HEK293 (cell line): ENCODE measurements around the gene UBAC2.

Experiments used
- CTCF ChIA-PET: fragments of 350-600 bp; formaldehyde crosslinking; extraction: SDS; loops from one replicate; lab custom pipeline; 2021; ENCODE audit warnings: antibody characterized with exemption; lab: Yijun Ruan, JAX
- POLR2A ChIA-PET: fragments of 300-600 bp; formaldehyde crosslinking; extraction: SDS; loops from one replicate; lab custom pipeline; 2020; ENCODE audit warnings: antibody characterized with exemption, inconsistent platforms; lab: Yijun Ruan, JAX
- H3K27ac ChIP-seq: fragments of 200-500 bp; sonication (Bioruptor generic); 2 replicates; pipeline ENCODE4 v1.5.1; 2014; ENCODE audit warnings: low read depth, low read length, control low read depth, inconsistent platforms; ENCODE audit errors: extremely low read depth
- H3K36me3 ChIP-seq, 2 experiments: fragments of 200-500 bp in 1 of 2; sonication (Bioruptor generic) in 1 of 2; 1 replicate in 1 of 2; 2 replicates in 1 of 2; pipeline ENCODE4 v1.5.1; 2014 to 2017; ENCODE audit warnings: inconsistent platforms in 2 of 2, low read length in 2 of 2; ENCODE audit not compliant: control insufficient read depth in 2 of 2, insufficient read depth in 1 of 2
- H3K4me1 ChIP-seq: fragments of 200-500 bp; sonication (Bioruptor generic); 2 replicates; pipeline ENCODE4 v1.5.1; 2014; ENCODE audit warnings: mild to moderate bottlenecking, low read length, inconsistent platforms; ENCODE audit not compliant: control insufficient read depth, insufficient read depth
- H3K4me3 ChIP-seq: 2 replicates; pipeline ENCODE4 v1.5.1; 2011; ENCODE audit warnings: low read depth, mild to moderate bottlenecking, control low read depth, low read length, moderate library complexity
- H3K9me3 ChIP-seq: fragments of 200-500 bp; sonication (Bioruptor generic); 2 replicates; pipeline ENCODE4 v1.5.1; 2014; ENCODE audit warnings: low read depth, low read length, inconsistent platforms; ENCODE audit not compliant: control insufficient read depth, insufficient read depth
- ATF2 ChIP-seq: fragments of 450-650 bp; formaldehyde crosslinking; IDR thresholded peaks from 2 replicates; pipeline ENCODE4 v1.5.1; 2016; ENCODE audit warnings: missing biosample characterization, missing genetic modification characterization, low read depth
- HOXC10 ChIP-seq: sonication (generic); formaldehyde crosslinking; IDR thresholded peaks from 2 replicates; pipeline ENCODE4 v1.8.1; 2023; ENCODE audit warnings: mild to moderate bottlenecking, missing genetic modification reagents
- KLF16 ChIP-seq: fragments of 450-650 bp; formaldehyde crosslinking; IDR thresholded peaks from 2 replicates; pipeline ENCODE4 v1.5.1; 2017; ENCODE audit warnings: missing biosample characterization, missing genetic modification characterization
- KLF17 ChIP-seq: fragments of 450-650 bp; formaldehyde crosslinking; IDR thresholded peaks from 2 replicates; pipeline ENCODE4 v1.5.1; 2016; ENCODE audit warnings: missing biosample characterization, missing genetic modification characterization
- PBX3 ChIP-seq: sonication (generic); formaldehyde crosslinking; IDR thresholded peaks from 2 replicates; pipeline ENCODE4 v1.8.1; 2022; ENCODE audit warnings: mild to moderate bottlenecking, moderate library complexity, missing genetic modification reagents
- REPIN1 ChIP-seq: fragments of 450-650 bp; formaldehyde crosslinking; IDR thresholded peaks from 2 replicates; pipeline ENCODE4 v1.5.1; 2017; ENCODE audit warnings: missing biosample characterization, missing genetic modification characterization, low read depth
- TRIM28 ChIP-seq: IDR thresholded peaks from 2 replicates; pipeline ENCODE4 v1.6.1; 2011; ENCODE audit warnings: low read length, control low read depth, borderline replicate concordance
- ZBTB6 ChIP-seq: fragments of 450-650 bp; formaldehyde crosslinking; IDR thresholded peaks from 2 replicates; pipeline ENCODE4 v1.5.1; 2017; ENCODE audit warnings: missing biosample characterization, missing genetic modification characterization
- ZNF175 ChIP-seq: fragments of 450-650 bp; formaldehyde crosslinking; IDR thresholded peaks from 2 replicates; pipeline ENCODE4 v1.5.1; 2016; ENCODE audit warnings: missing biosample characterization, missing genetic modification characterization
- ZNF223 ChIP-seq: fragments of 450-650 bp; formaldehyde crosslinking; IDR thresholded peaks from 2 replicates; pipeline ENCODE4 v1.5.1; 2016; ENCODE audit warnings: missing biosample characterization, missing genetic modification characterization
- ZNF23 ChIP-seq: fragments of 450-650 bp; formaldehyde crosslinking; IDR thresholded peaks from 2 replicates; pipeline ENCODE4 v1.5.1; 2016; ENCODE audit warnings: missing biosample characterization, missing genetic modification characterization, borderline replicate concordance
- ZNF280D ChIP-seq: fragments of 450-650 bp; formaldehyde crosslinking; IDR thresholded peaks from 2 replicates; pipeline ENCODE4 v1.5.1; 2016; ENCODE audit warnings: missing biosample characterization, missing genetic modification characterization
- ZNF350 ChIP-seq: fragments of 450-650 bp; formaldehyde crosslinking; IDR thresholded peaks from 2 replicates; pipeline ENCODE4 v1.5.0; 2017; ENCODE audit warnings: missing biosample characterization, mild to moderate bottlenecking, missing genetic modification characterization
- ZNF473 ChIP-seq: fragments of 450-650 bp; formaldehyde crosslinking; IDR thresholded peaks from 2 replicates; pipeline ENCODE4 v1.5.1; 2017; ENCODE audit warnings: missing biosample characterization, missing genetic modification characterization
- ZNF580 ChIP-seq: fragments of 450-650 bp; formaldehyde crosslinking; IDR thresholded peaks from 2 replicates; pipeline ENCODE4 v1.5.1; 2016; ENCODE audit warnings: missing biosample characterization, missing genetic modification characterization
- ZNF610 ChIP-seq: fragments of 450-650 bp; formaldehyde crosslinking; IDR thresholded peaks from 2 replicates; pipeline ENCODE4 v1.5.1; 2016; ENCODE audit warnings: missing biosample characterization, missing genetic modification characterization, borderline replicate concordance
- ZNF645 ChIP-seq: fragments of 450-650 bp; formaldehyde crosslinking; IDR thresholded peaks from 2 replicates; pipeline ENCODE4; 2016; ENCODE audit warnings: missing biosample characterization, missing genetic modification characterization
- ZNF704 ChIP-seq: fragments of 450-650 bp; formaldehyde crosslinking; IDR thresholded peaks from 2 replicates; pipeline ENCODE4 v1.5.1; 2016; ENCODE audit warnings: missing biosample characterization, missing genetic modification characterization
- ZNF792 ChIP-seq: fragments of 450-650 bp; formaldehyde crosslinking; IDR thresholded peaks from 2 replicates; pipeline ENCODE4 v1.5.1; 2016; ENCODE audit warnings: missing biosample characterization, missing genetic modification characterization
- ZNF843 ChIP-seq: fragments of 450-650 bp; formaldehyde crosslinking; IDR thresholded peaks from 2 replicates; pipeline ENCODE4 v1.5.1; 2016; ENCODE audit warnings: missing biosample characterization, missing genetic modification characterization

UBAC2 gene

GRCh38 chr13:99362362-99362761 lies 161.7 kb downstream of the UBAC2 start:
- no peaks in the 10 kb centered on the region for H3K9me3 ChIP-seq
- peaks cover 0 to 11% of the 10 kb centered on the region in 2 experiments; a peak in 1 of 3 replicates for H3K36me3 ChIP-seq
- ChIA-PET POLR2A (no interaction called here), CTCF (no interaction called here)
- H3K27ac ChIP-seq: no peak overlapping the region
- no peak overlapping the region for H3K4me3 ChIP-seq
- no peaks in the 10 kb centered on the region for H3K4me1 ChIP-seq
- no peak for TF ChIP-seq TRIM28
- TF ChIP-seq ATF2: no peak
- no peak for TF ChIP-seq KLF17 (tag by site-specific recombination)
- no peak for TF ChIP-seq ZNF792
- TF ChIP-seq ZNF473 (tag by site-specific recombination): no peak
- TF ChIP-seq ZNF610 (tag by site-specific recombination): no peak
- TF ChIP-seq ZNF175 (tag by site-specific recombination): no peak
- TF ChIP-seq, all 188 proteins: peak for 0

- Histone ChIP-seq H3K27ac (no peak overlapping the region), H3K36me3 (peaks cover 0 to 12% of the 10 kb centered on the region in 2 experiments; a peak in 1 of 3 replicates), H3K9me3 (no peaks in the 10 kb centered on the region), H3K4me1 (no peaks in the 10 kb centered on the region), H3K4me3 (no peak overlapping the region)
- CTCF ChIA-PET: no interaction called here
- POLR2A ChIA-PET: no interaction called here
- TF ChIP-seq ZNF645 (tag by site-specific recombination): no peak
- TF ChIP-seq ZNF23 (tag by site-specific recombination): no peak
- no peak for TF ChIP-seq PBX3
- no peak for TF ChIP-seq ZNF223 (tag by site-specific recombination)
- TF ChIP-seq KLF16 (tag by site-specific recombination): no peak
- TF ChIP-seq ZNF580 (tag by site-specific recombination): no peak
- no peak for TF ChIP-seq ZNF843 (tag by site-specific recombination)
- TF ChIP-seq ZNF280D (tag by site-specific recombination): no peak
- no peak for TF ChIP-seq REPIN1 (tag by site-specific recombination)
- no peak for TF ChIP-seq ZNF704 (tag by site-specific recombination)
- no peak for TF ChIP-seq HOXC10 (CRISPR knock-in tag)
- no peak for TF ChIP-seq ZNF350 (tag by site-specific recombination)
- TF ChIP-seq ZBTB6 (tag by site-specific recombination): no peak
These were observed 162.7 kb downstream of the UBAC2 start for GRCh38 chr13:99363391-99363790.
